Measurements from ENCODE around the gene GAN.

The GAN gene

GRCh38 chr16:81435103-81435502, 120.3 kb downstream of the GAN start:
- DNase-seq = no peak

GRCh38 chr16:81435567-81435966, 120.8 kb downstream of the GAN start:
- DNase-seq = no peak

- no peak for DNase-seq
Measured at GRCh38 chr16:81436386-81436785, 121.6 kb downstream of the GAN start.

- no peak for DNase-seq
Measured at GRCh38 chr16:81437865-81438264, 123.1 kb downstream of the GAN start.

All from stimulated activated CD4-positive, alpha-beta T cell treated with anti-CD3 and anti-CD28 coated beads, Interleukin-4, amount 100 ng/mL, for 4 hours (primary cell).